SK-N-MC (cell line): Measurements from ENCODE around the gene DCUN1D4.

Source experiments
- EZH2 ChIP-seq: fragments of 200-600 bp; sonication (generic); IDR thresholded peaks from one replicate; pipeline ENCODE4 v1.6.1; 2017; ENCODE audit warnings: antibody characterized with exemption
- FOXP2 ChIP-seq: optimal IDR thresholded peaks from 2 replicates; pipeline ENCODE3; 2011; ENCODE audit warnings: mild to moderate bottlenecking, moderate library complexity; ENCODE audit not compliant: insufficient read depth; ENCODE audit errors: extremely low read length, control extremely low read depth
- POLR2AphosphoS5 ChIP-seq: IDR thresholded peaks from 2 replicates; pipeline ENCODE4 v1.6.1; 2012; ENCODE audit warnings: mild to moderate bottlenecking, low read depth, low read length, borderline replicate concordance

DNA sequence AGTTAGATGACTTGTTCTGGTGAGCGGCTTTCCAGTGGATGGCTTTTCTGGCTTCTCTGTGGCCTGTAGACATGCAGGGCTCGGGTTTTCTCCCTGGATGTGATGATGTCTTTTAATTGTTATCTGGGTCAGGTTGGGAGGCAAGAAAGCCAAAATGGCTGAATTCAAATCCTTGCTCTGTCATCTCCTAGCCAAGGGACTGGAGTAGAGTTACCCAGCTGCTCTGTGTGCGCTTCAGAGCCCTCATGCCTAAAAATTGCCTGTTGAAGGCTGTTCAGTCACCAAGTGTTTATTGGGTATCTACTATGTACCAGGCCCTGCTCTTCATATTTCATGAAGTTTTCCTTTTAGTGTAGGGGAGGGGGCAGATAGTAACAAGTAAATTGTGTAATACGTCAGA lies 7.3 kb downstream of the DCUN1D4 start:
- TF ChIP-seq EZH2 (no peak), POLR2AphosphoS5 (no peak), FOXP2 (no peak)
